ENCODE data around the gene UXS1. TPM values are rescaled to one million over a fixed set of nuclear protein-coding genes. Genes with fewer than 3 reads are reported as not detected.
"Not testable (repeated sequence)": the region's sequence is repeated elsewhere in the genome, so short reads cannot be mapped to it uniquely, and the experiment has no call there.

Gene UXS1
- total RNA-seq, 4 donors from 2014 or later: 20.4 to 44.6 (median 32.1) TPM

DNA sequence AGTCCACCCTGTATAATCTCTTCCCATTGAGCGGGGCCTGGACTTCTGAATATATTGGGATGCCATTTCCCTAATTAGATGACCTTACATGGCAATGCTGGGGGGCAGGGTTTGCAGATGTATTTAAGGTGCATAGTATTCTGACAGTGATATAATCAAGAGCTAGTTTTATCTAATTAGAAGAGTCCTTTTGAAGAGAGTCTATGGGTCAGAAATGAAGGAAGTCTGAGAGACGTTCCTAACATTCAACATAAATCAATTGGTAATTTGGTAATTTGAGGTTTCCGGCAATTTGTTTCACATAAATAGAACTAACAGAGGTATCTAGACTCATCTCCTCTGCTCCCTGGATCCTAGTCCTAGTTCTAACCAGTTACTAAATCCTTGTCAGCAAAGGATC is 25.7 kb upstream of the UXS1 start:
- Histone ChIP-seq H3K4me1 (no peaks in the 10 kb centered on the region), H3K27ac (no peak overlapping the region), H3K4me3 (no peak overlapping the region), H3K9me3 (no peaks in the 10 kb centered on the region), H3K36me3 (no peaks in the 10 kb centered on the region), H3K27me3 (no peaks in the 10 kb centered on the region)
- DNase-seq: no peak
- no peak for TF ChIP-seq POLR2A (IDR thresholded peaks at IDR 0.05)
- TF ChIP-seq, protein P1, sequence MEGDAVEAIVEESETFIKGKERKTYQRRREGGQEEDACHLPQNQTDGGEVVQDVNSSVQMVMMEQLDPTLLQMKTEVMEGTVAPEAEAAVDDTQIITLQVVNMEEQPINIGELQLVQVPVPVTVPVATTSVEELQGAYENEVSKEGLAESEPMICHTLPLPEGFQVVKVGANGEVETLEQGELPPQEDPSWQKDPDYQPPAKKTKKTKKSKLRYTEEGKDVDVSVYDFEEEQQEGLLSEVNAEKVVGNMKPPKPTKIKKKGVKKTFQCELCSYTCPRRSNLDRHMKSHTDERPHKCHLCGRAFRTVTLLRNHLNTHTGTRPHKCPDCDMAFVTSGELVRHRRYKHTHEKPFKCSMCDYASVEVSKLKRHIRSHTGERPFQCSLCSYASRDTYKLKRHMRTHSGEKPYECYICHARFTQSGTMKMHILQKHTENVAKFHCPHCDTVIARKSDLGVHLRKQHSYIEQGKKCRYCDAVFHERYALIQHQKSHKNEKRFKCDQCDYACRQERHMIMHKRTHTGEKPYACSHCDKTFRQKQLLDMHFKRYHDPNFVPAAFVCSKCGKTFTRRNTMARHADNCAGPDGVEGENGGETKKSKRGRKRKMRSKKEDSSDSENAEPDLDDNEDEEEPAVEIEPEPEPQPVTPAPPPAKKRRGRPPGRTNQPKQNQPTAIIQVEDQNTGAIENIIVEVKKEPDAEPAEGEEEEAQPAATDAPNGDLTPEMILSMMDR (IDR thresholded peaks at IDR 0.05): no peak

DNA sequence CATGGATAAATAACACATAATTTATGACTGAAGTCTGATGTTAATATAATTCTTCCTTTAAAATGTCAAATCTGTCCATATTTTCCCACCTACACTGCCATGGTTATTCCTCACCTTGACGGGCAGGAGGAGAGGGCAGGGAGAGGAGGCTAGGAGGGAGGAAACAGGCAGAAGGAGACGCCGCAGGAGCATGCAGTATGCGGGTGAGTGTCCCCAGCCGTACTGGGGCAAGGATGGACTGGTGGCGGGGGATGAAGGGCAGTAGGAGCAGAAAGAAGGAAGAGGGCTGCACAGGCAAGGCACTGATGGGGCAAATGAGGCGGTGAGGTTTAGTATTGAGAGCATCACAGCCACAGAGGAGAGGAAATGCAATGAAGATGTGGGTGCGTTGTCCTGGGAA is 25.1 kb upstream of the UXS1 start:
- H3K27me3 ChIP-seq, DNase-seq, H3K4me3 ChIP-seq, H3K27ac ChIP-seq, H3K36me3 ChIP-seq, H3K4me1 ChIP-seq, H3K9me3 ChIP-seq: not testable (repeated sequence)

DNA sequence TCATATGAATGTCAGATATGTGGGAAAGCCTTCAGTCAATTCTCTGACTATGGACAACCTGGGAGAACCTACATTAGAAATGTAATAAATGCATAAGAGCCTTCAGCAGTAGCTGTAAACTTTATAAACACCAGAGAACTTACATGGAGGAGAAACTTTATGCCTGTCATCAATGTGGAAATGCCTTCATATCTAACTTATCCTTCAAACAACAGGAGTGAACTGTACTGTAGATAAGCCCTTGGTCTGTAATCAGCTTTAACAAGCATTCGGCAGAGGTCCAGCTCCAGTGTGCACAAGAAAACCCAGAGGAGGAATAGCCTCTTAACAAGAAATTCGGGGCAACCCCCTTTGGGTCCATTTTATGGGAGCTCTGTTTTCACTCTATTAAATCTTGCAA is 14.8 kb upstream of the UXS1 start:
- H3K36me3 ChIP-seq: no peaks in the 10 kb centered on the region
- H3K4me1 ChIP-seq: no peaks in the 10 kb centered on the region
- no peaks in the 10 kb centered on the region for H3K27me3 ChIP-seq
- no peak for DNase-seq
- H3K9me3 ChIP-seq: no peaks in the 10 kb centered on the region
- H3K4me3 ChIP-seq: no peak overlapping the region
- H3K27ac ChIP-seq: no peak overlapping the region
- no peak for TF ChIP-seq POLR2A (IDR thresholded peaks at IDR 0.05)
- TF ChIP-seq, protein P1 (IDR thresholded peaks at IDR 0.05): no peak

DNA sequence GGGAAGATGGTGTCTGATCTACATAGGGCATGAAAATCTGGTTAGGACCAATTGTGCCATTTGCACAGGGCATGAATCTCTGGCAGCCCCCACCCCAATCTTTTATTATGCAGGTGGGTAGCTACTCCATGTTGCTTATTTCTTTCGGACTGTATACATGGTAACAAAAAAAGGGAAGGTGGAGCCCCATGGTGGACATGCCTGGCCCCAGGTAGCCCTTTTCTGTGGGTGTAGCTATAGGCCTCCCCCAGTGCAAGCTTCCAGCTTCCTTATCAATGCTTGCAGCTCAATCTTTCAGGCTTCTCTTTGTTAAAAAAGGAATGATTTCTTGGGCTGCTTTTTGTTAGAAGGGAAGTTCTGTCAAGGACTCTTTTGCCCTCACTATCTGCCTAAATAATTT is 14.3 kb upstream of the UXS1 start:
- DNase-seq: no peak
- Histone ChIP-seq H3K9me3 (no peaks in the 10 kb centered on the region), H3K4me1 (no peaks in the 10 kb centered on the region), H3K27ac (no peak overlapping the region), H3K36me3 (no peaks in the 10 kb centered on the region), H3K27me3 (no peaks in the 10 kb centered on the region), H3K4me3 (no peak overlapping the region)
- no peak for TF ChIP-seq POLR2A (IDR thresholded peaks at IDR 0.05)
- TF ChIP-seq, protein P1 (IDR thresholded peaks at IDR 0.05): no peak

DNA sequence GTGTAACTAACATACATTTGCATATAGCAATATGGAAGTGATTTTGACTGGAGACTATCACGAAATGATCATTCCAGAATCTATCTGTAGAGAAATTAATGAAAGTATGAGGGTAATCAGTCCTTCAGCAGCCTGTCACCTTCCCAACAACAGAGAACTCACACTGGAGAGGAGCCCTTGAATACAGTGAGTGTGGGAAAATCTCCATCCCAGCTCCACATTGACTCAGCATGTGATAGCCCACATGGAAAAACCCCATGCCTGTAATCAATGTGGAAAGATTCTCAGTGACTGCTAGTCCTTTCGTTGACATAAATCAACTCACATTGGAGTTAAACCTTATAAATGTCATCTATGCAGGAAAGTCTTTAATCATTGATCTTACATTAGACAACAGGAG is 13.1 kb upstream of the UXS1 start:
- no peak overlapping the region for H3K4me3 ChIP-seq
- H3K36me3 ChIP-seq: no peaks in the 10 kb centered on the region
- no peaks in the 10 kb centered on the region for H3K27me3 ChIP-seq
- H3K9me3 ChIP-seq: no peaks in the 10 kb centered on the region
- no peaks in the 10 kb centered on the region for H3K4me1 ChIP-seq
- no peak for TF ChIP-seq POLR2A (IDR thresholded peaks at IDR 0.05)
- TF ChIP-seq, protein P1 (IDR thresholded peaks at IDR 0.05): no peak
- H3K27ac ChIP-seq: no peak overlapping the region
- DNase-seq: no peak

DNA sequence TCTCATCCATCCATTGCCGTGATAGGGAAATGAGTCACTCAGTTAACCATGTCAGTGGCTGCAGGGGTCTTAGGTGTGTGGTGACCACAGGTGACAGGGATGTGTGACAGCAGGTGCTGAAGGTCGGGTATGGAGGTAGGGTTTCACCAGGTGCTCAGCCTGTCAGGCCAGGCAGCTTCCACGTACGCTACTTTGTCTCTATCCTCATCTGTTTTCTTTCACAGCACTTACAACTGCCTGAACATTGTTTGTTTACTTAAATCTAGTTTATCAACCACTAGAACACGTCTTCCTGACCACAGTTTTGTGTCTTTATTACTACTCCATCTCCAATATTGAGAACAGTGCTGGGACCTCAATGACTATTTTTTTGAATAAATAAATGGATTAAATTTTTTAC is 11.4 kb upstream of the UXS1 start:
- Histone ChIP-seq H3K27ac (no peak overlapping the region), H3K36me3 (no peaks in the 10 kb centered on the region), H3K9me3 (no peaks in the 10 kb centered on the region), H3K4me1 (no peaks in the 10 kb centered on the region), H3K4me3 (no peak overlapping the region), H3K27me3 (no peaks in the 10 kb centered on the region)
- DNase-seq: no peak
- TF ChIP-seq, protein P1 (IDR thresholded peaks at IDR 0.05): no peak
- no peak for TF ChIP-seq POLR2A (IDR thresholded peaks at IDR 0.05)

DNA sequence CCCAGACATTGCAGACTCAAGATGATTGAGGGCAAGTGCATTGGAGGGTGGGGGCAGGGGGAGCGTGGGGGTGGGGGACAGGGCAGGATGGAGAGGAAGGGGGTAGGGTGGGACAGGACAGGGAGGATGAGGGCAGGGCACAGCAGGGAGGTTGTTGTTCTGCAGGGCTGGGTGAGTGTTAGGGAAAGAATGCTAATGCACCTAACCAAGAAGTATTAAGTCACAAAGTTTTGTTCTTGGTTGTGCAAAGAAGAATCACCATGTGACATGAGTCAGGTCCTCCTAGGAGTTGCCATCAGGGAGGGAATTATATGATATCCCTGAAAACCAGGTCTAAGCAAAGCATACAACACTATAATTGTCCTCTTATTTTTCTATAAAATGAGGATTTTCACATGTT is 10.4 kb upstream of the UXS1 start:
- not testable (repeated sequence) for H3K4me3 ChIP-seq, H3K27ac ChIP-seq, DNase-seq, H3K9me3 ChIP-seq, H3K27me3 ChIP-seq, H3K4me1 ChIP-seq, H3K36me3 ChIP-seq
